Measurements from ENCODE around the gene MATCAP1. TPM values are rescaled to one million over a fixed set of nuclear protein-coding genes. Genes with fewer than 3 reads are reported as not detected.
A peak's percentile ranks its signal among the peaks of the same experiment; 100 is the strongest.

MATCAP1 gene
- 100 to 1,000 TPM in 1 of 2 donors, 10 to 100 TPM in 1; 47.0 to 118 TPM for total RNA-seq

DNA sequence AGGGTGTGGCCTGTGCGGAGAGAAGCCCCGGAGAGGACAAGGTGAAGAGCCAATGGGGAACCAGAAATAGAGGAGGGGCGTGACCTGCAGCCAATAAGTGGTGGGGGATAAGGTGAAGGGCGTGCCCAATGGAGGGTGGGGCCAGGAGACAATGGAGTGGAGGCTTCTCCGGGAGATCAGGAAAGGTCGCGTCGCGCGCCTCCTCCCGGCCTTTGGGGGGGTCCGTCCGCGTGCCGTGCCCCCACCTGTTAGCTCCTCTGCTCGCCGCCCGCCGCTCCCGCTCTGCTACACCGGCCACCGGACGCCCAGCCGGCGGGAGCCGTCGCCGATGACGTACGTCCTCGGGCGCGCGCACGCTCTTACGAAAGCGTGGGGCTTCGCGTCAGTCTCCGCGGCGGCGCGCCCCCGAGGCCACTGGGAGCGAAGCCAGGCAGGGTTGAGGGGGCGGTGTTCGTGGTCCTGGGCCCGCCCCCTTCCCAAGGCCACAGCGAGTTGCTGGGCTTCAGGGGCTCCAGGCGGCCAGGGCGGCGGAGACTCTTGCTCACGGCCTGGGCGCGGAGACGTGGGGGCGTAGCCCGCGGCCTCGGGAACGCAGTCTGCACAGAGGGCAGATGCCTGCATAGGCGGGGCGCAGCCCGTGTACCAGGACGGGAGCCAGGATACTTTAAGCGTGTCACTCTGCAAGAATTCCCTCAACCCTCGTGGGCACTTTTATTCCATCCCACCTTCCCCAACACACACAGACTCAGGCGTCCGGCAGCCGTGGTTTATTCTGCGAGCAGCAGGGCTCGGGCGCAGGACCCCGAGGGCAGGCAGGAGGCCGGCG lies at the start of gene MATCAP1:
Gene MATCAP1, minus strand, starts transcription at position 337 of the 826 bp plus-strand sequence. CDS start 3,353 bp downstream, outside the sequence.
- Mint-ChIP-seq H3K9me3 (no peaks in the 10 kb centered on the region), H3K4me3 (no peak within 1 kb of the TSS), H3K4me1 (peaks cover 11% of the 10 kb centered on the region), H3K27me3 (no peaks in the 10 kb centered on the region), H3K27ac (no peak within 1 kb of the TSS), H3K36me3 (ENCODE audit: low read depth) (peaks cover 7% of the 10 kb centered on the region)
- peak; percentile 94 for ATAC-seq (replicated peaks)

DNA sequence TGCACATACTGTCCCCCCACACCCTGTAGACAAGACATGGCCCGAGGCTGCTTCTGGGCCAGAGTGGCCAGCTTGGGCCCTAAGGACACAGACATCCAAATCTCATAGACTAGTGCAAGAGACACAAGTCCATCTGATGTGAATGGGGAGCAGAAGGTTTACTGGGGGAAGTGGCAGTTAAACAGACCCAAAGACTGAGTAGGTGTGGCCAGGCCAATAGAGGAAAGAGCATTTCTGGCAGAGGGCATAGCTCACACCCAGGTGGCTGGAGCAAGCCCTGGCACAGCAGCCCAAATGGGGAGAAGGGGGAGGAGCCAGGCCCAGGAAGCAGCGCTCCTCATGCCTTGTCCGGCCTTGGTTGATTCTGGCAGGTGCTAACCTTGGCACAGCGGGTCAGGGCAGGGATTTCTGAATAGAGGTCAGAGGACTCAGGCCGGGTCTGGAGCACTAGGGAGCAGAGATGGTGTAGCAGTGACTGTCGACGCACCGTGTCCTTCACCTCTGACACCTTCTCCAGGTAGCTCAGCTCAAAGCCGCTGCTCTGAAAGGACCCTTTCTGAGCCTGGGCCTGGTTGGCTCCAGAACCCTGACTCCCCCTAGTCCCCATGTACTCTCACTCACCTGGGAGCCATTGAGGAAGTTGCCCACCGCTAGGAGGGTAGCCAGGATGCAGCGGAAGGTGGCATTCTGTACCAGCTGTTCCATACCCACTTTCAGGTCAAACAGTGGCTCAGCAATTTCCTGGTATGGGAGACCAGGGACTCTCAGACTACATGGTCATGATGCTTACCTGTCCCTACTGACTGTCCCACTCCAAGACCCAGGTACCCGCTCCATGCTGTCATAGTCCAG lies 47.3 kb upstream of the MATCAP1 start:
- Mint-ChIP-seq H3K4me1 (peaks cover 14% of the 10 kb centered on the region), H3K4me3 (no peak overlapping the region), H3K27me3 (no peaks in the 10 kb centered on the region), H3K9me3 (no peaks in the 10 kb centered on the region), H3K36me3 (ENCODE audit: low read depth) (peaks cover 90% of the 10 kb centered on the region), H3K27ac (no peak overlapping the region)
- no peak for ATAC-seq (replicated peaks)

DNA sequence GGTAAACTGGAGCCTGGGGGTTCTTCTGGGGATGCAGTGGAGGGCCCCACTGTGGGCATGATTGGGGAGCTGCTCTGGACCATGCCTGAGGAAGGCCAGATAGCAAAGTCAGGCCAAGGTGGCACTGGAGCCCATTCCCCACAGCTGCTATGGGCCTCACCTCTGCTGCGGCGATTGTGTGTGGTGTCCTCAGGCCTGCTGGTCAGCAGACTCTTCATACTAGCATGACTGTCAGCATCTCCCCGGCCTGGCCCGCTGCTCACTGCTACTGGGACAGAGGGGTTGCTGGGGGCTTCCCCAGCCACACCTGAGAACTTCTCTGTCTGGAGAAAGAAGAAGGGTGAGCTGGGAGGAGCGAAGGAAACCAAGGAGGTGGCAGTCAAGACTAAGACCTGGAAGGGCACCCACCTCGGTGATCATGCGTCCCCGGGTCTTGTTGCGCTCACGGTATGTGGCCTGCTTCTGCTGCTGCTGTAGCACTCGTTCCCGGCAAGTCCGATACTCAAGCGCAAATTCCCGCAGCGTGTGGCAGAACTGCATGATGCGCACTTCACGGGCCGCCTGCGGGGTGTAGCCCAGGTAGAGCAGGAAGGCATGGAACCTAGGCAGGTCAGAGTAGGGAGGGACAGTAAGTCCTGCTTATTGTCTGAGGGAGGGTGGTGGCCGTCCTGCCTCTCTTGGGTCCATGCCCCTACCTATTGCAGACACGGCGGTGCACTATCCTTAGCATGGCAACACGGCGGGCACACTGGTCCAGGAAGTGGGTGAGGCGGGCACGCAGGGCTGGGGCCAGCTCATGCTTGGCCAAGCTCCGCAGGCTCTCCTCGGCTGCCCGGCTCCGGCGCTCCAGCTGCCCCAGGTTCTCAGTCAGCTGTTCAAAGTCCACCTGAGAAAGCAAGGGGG lies 46.4 kb upstream of the MATCAP1 start:
- no peak overlapping the region for H3K27ac Mint-ChIP-seq

DNA sequence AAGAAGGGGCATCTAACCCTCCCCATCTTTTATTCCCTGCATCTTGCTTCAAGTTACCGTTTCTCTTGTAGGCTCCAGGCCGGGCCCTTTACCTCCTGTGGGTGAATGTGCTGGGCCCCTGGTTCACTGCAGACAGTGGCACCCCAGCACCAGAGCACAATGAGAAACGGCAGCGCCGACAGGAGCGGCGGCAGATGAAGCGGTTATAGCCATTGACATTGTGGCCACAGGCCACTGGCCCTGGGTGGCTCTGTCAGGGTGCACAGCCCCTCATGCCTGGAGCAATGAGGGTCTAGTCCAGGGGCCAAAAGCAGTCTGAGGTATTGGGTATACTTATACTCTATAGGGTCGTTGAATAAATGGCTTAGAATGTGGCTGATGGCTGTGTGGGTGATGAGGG lies 45.1 kb upstream of the MATCAP1 start:
- H3K4me1 Mint-ChIP-seq = peaks cover 32% of the 10 kb centered on the region
- H3K36me3 Mint-ChIP-seq (ENCODE audit: low read depth) = peaks cover 69% of the 10 kb centered on the region
- no peaks in the 10 kb centered on the region for H3K9me3 Mint-ChIP-seq
- ATAC-seq (replicated peaks) = no peak
- H3K27me3 Mint-ChIP-seq = no peaks in the 10 kb centered on the region
- no peak overlapping the region for H3K27ac Mint-ChIP-seq
- peak overlapping the region; percentile 98 for H3K4me3 Mint-ChIP-seq

More for the DNA sequence above, 46.4 kb upstream of the MATCAP1 start:
- Mint-ChIP-seq H3K36me3 (ENCODE audit: low read depth) (peaks cover 81% of the 10 kb centered on the region), H3K4me1 (peaks cover 21% of the 10 kb centered on the region), H3K4me3 (no peak overlapping the region), H3K9me3 (no peaks in the 10 kb centered on the region), H3K27me3 (no peaks in the 10 kb centered on the region)
- ATAC-seq (replicated peaks) = no peak

DNA sequence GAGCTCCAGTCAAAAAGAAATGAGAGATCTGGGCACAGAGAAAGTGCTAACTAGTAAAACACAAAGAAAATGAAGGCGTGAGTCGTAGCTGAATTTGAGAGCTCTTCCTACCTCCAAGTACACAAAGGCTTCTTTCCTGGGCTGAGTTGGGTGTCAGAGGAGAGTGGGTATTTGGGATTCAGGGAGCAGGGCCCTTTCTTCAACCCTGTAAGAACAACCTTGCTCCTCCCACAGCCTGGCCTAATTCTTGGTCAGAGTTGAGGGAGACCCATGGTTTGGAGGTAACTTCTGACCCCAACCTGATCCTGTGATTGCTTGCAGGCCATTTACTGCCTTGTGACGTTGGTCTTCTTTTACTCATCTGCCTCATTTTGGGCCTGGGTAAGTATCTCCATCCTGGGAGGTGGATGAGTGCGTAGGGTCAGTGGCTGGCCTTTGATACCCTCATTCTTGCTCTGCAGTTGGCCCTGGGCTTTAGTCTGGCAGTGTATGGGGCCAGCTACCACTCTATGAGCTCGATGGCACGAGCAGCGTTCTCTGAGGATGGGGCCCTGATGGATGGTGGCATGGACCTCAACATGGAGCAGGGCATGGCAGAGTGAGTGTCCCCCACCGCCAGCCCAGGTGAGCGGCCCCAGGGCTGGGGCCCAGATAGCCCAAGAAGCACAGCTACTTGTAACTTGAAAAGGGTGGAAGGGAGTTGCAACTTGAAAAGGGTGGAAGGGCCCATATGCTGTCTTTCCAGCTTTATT lies 44.4 kb upstream of the MATCAP1 start:
- peaks cover 38% of the 10 kb centered on the region for H3K4me1 Mint-ChIP-seq
- H3K36me3 Mint-ChIP-seq (ENCODE audit: low read depth) = peaks cover 62% of the 10 kb centered on the region
- peak overlapping the region; percentile 99 for H3K27ac Mint-ChIP-seq

DNA sequence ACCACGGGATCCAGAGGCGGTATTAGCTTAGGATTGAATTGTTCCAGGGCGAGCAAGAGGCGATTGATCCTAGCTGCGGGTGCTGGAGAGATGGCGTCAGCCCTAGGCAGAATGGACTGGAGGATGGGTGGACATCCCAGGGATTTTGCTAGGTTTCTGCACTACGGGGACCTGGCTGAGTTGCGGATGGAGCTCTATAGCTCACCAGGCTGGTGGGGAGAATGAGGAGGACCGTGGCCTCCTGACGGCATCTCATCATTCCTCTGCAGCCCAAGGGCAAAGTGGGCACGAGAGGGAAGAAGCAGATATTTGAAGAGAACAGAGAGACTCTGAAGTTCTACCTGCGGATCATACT lies 43.8 kb upstream of the MATCAP1 start:
- Mint-ChIP-seq H3K36me3 (ENCODE audit: low read depth) (peaks cover 55% of the 10 kb centered on the region), H3K27me3 (no peaks in the 10 kb centered on the region), H3K9me3 (no peaks in the 10 kb centered on the region), H3K27ac (peak overlapping the region; percentile 99), H3K4me1 (peaks cover 42% of the 10 kb centered on the region), H3K4me3 (peak overlapping the region; percentile 98)
- no peak for ATAC-seq (replicated peaks)

More for the DNA sequence above, 44.4 kb upstream of the MATCAP1 start:
- no peak for ATAC-seq (replicated peaks)
- peak overlapping the region; percentile 98 for H3K4me3 Mint-ChIP-seq
- no peaks in the 10 kb centered on the region for H3K27me3 Mint-ChIP-seq
- no peaks in the 10 kb centered on the region for H3K9me3 Mint-ChIP-seq

DNA sequence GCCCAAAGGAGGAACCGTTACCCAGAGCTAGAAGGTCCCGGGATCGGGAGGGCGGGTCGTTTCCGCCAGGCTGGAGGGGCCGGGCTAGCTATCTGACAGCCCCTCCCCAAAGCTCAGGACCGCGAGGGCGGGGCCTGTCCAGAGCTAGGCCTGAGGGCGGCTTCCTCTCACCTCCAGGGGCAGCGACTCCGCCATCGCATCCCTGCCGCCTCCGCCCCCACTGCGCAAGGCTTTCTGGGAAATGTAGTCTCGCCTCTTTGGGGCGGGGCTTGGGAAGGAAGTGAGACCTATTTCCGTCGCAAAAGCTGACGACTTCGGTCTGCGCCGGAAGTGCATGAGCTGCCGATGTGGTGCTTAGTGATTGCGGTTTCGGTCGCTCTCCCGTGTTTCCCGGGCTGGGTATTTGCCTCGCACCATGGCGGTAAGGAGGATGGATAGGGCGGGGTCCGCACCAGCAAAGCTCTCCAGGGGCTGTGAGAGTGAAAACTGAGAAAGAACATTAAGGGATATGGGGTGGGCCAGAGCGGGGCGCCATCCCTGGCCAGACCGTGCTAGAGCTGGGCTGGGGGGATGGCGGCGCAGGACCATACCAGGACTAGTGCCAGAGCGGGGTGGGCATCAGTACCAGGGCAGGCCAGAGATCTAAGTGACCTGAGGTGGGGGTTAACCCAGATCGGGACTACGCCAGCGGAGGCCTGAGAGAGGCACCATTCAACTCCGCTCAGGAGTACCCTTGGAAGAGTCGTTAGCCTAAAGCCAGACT lies 43.2 kb upstream of the MATCAP1 start, which contains the start of gene TMEM208:
Gene TMEM208, plus strand, starts transcription at position 327 of the 763 bp plus-strand sequence. Its CDS starts 89 bp downstream, at position 416.
- H3K27me3 Mint-ChIP-seq = no peaks in the 10 kb centered on the region

DNA sequence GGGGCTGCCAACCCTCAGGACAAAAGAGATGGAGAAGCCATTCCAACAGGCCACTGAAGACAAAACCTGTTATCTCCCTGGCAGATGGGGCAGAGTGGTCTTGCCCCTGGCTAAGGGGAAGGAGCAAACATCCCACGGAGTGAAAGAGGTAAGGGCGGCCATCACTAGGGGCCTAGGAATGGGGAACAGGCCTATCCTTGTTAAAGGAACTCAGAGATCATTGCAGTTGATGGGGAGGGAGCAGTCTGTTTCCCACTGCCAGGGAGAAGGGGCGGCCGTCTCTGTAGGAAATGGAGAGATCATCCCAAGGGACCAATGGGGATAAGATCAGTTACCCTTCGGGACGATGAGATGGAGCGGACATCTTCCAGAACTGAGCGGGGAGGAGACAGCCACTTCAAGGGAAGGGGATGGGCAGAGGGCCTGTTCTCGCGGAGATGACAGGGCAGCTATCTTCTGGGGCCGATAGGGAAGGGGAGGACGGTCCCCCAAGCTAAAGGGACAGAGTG lies 42.6 kb upstream of the MATCAP1 start:
- H3K4me3 Mint-ChIP-seq = peak overlapping the region; percentile 98
- H3K27me3 Mint-ChIP-seq = no peaks in the 10 kb centered on the region
- peak overlapping the region; percentile 99 for H3K27ac Mint-ChIP-seq
- peak; percentile 0 for ATAC-seq (replicated peaks)
- H3K9me3 Mint-ChIP-seq = no peaks in the 10 kb centered on the region
- peaks cover 46% of the 10 kb centered on the region for H3K36me3 Mint-ChIP-seq (ENCODE audit: low read depth)
- H3K4me1 Mint-ChIP-seq = peaks cover 42% of the 10 kb centered on the region

More for the DNA sequence above, 43.2 kb upstream of the MATCAP1 start, which contains the start of gene TMEM208:
- Mint-ChIP-seq H3K4me1 (peaks cover 42% of the 10 kb centered on the region), H3K27ac (peak within 1 kb of the TSS; percentile 99), H3K4me3 (peak within 1 kb of the TSS; percentile 98), H3K36me3 (ENCODE audit: low read depth) (peaks cover 49% of the 10 kb centered on the region), H3K9me3 (no peaks in the 10 kb centered on the region)
- ATAC-seq (replicated peaks) = peak; percentile 97

DNA sequence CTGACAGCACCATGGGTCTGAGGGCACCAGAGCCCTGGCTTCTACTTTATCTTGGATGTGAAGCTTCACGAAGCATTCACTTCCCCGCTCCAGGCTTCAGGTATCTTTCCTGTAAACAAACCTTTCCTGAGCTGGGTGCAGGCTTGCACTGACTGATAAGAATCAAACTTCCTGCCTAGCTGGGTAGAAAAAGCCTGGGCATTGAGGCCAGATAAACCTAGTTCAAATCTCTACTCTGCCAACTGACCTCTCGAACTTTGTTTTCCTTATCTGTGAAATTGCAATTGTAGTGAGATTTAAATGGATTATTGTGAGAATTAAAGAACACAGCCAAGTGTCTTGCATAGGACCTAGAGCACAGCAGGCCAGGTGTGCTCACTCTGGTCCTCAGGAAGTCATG lies 40.2 kb upstream of the MATCAP1 start:
- Mint-ChIP-seq H3K4me1 (peaks cover 54% of the 10 kb centered on the region), H3K4me3 (no peak overlapping the region), H3K27ac (peak overlapping the region; percentile 99), H3K36me3 (ENCODE audit: low read depth) (peaks cover 30% of the 10 kb centered on the region), H3K9me3 (no peaks in the 10 kb centered on the region), H3K27me3 (no peaks in the 10 kb centered on the region)
- no peak for ATAC-seq (replicated peaks)

DNA sequence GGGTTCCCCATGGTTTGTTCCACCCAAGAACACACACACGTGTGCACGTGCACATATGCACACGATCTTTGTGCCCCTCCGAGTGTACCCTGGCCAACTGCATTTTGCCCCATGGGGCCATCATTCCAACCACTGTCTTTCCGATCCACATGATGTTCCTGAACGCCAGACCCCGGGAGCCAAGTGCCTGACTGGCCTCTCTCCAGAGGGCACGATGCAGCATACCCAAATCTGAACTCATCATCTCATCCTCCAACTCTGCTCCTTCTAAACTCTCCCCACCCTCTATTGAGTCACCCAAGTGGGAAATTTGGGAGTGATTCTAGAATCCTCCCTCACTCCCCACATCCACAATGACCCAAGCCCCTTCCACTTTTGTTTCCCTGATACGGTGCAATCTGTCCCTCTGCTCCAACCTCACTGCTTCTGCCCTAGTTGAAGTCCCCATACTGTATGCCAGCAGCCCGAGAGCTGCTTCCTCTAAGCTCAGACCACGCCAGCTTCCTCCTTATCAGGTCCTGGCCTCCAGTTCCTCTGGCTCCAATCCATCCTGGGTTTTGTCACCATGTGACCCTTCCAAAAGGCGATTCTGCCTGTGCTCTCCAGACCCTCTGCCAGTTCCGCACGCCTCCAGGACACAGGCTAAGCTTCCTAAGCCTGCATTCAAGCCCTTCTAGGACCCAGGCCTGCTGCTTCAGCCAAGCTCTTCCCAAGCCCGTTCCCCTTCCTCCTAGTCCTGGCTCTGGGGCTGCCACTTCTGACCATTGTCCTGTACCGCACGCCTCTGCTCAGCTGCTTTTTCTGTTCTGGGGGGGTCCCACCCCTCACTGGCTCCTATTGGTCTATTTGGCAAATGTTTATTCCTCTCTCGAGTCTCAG lies 33.1 kb upstream of the MATCAP1 start:
- H3K4me3 Mint-ChIP-seq = no peak overlapping the region
- H3K36me3 Mint-ChIP-seq (ENCODE audit: low read depth) = peaks cover 7% of the 10 kb centered on the region
- H3K27me3 Mint-ChIP-seq = no peaks in the 10 kb centered on the region
- peaks cover 20% of the 10 kb centered on the region for H3K4me1 Mint-ChIP-seq
- H3K27ac Mint-ChIP-seq = peak overlapping the region; percentile 26
- no peaks in the 10 kb centered on the region for H3K9me3 Mint-ChIP-seq
- no peak for ATAC-seq (replicated peaks)

DNA sequence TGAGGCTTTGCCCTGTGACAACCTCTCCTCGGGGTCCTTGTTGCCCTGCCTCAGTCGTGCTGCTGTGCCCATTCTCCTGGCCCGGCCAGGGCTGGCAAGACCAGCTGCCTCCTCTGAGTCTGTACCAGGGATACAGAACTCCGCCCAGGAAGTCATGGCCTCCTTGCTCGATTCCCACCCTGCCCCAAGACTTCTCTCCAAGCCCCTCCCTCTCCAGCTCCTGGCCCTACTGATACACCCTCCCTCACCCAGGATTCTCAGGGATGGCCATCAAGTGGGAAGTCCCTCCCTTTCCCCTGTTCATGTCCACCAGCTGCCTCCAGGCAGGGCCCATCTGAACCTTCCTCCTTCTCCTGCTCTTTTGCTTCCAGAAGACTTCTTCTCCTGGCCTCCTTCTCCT lies 31.9 kb upstream of the MATCAP1 start:
- no peaks in the 10 kb centered on the region for H3K9me3 Mint-ChIP-seq
- H3K4me3 Mint-ChIP-seq = no peak overlapping the region
- no peak for ATAC-seq (replicated peaks)
- peaks cover 16% of the 10 kb centered on the region for H3K4me1 Mint-ChIP-seq
- no peak overlapping the region for H3K27ac Mint-ChIP-seq
- H3K36me3 Mint-ChIP-seq (ENCODE audit: low read depth) = peaks cover 3% of the 10 kb centered on the region
- H3K27me3 Mint-ChIP-seq = no peaks in the 10 kb centered on the region
